ENCODE measurements around the gene PHLDA2. TPM values are rescaled to one million over a fixed set of nuclear protein-coding genes. Genes with fewer than 3 reads are reported as not detected.
A peak's percentile ranks its signal among the peaks of the same experiment; 100 is the strongest.

Gene PHLDA2
- total and polyA plus RNA-seq, 9 of the 15 experiments (the other 6 are each of a cell fraction or from before 2014, with no cell fraction given), result 0.43 to 42.4 (median 4.7) TPM

DNA sequence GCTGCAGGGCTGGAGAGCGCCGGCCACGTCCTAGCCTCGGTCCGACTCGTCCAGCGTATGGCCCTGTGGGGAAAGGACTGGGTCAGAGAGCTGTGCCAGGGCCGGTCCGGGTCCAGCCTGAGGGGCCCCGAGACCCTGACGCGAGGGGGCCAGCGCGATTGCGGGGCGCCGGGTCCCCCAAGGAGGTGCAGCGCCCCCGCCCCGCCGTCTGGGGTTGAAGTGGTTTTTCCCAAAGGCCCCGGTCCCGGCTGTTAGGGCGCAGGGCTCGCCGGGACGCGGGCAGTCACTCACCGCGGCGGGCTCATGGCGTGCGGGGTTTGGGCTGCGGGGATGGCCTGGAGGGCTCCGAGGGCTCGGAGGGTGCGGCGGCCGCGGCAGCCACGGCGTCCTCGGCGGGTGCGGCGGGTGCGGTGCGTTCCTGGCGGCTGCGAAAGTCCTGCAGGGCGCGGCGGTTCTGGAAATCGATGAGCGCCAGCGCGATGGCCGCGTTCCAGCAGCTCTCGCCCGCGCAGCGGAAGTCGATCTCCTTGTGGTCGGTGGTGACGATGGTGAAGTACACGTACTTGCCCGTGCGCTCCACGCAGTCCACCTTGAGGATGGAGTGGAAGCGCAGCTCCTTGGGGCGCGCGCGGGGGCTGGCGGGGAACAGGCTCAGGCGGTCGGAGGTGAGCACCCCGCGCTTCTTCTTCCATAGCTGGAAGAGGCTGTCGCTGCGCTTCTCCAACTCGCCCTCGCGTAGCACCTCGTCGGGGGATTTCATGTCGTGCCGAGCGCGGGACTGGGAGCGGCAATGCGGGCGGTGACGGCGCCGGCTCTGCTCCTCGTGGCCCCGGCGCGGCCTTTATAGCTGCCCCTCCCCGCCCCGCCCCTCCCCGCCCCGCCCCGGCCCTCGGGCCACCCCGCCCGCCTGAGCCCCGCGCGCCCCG lies at the start of gene PHLDA2 (continued):
- TF ChIP-seq POLR2AphosphoS5 (IDR thresholded peaks at IDR 0.05; ENCODE audit: control insufficient read depth, insufficient read depth, low read depth, low read length) (peak; percentile 87), GABPA (tag; conservative IDR thresholded peaks at IDR 0.05; ENCODE audit: low read depth) (peak; percentile 49; the same call in 1 of the 2 replicates), NELFE (IDR thresholded peaks at IDR 0.05; ENCODE audit: insufficient read depth, insufficient read length) (peak; percentile 13), MBD2 (IDR thresholded peaks at IDR 0.05; ENCODE audit: borderline replicate concordance, low read depth) (peak; percentile 41; the same call in 1 of the 2 replicates), RHOXF2B (CRISPR knock-in tag; conservative IDR thresholded peaks at IDR 0.05) (no peak)
- TF ChIP-seq, protein P1, sequence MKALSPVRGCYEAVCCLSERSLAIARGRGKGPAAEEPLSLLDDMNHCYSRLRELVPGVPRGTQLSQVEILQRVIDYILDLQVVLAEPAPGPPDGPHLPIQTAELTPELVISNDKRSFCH (CRISPR knock-in tag; IDR thresholded peaks at IDR 0.05), result no peak
- TF ChIP-seq, protein P1 (tag; IDR thresholded peaks at IDR 0.05), result 0 out of 2 replicates have a peak, but pooled peaks have one; percentile 14

DNA sequence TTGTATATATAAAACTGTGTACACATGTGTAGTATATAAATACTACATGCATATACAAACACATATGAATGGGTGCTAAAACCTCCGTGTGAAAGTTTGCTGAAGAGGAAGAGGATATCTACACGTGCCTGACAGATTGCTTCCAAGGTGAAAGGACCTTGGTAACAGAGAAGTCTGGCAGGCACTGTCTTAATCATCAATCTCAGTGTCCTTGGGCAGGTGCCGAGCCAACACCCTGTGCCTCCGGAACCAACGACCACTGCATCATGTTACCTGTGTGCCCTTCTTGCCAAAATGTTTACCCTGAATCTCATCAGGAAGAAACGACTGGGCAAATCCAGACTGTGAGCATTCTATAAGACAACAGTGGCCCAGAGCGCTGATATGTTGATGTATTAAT lies 47.9 kb upstream of the PHLDA2 start:
- intact Hi-C loops (cut with micrococcal nuclease) (no loop called here), in situ Hi-C loops (cut with MboI) (no loop called here)
- no peak for ATAC-seq
- Histone ChIP-seq H3K27ac (ENCODE audit: extremely low read depth, low read depth, low read length) (no peak overlapping the region), H3K9ac (ENCODE audit: insufficient read depth in 1 of 2, low read depth in 2 of 2, low read length in 2 of 2) (no peak overlapping the region), H3K36me3 (ENCODE audit: control insufficient read depth, insufficient read depth, low read length) (peaks cover 91% of the 10 kb centered on the region), H3K9me1 (ENCODE audit: control insufficient read depth, insufficient read depth, low read length) (no peaks in the 10 kb centered on the region), H3K4me3 (no peak overlapping the region), H3K4me1 (replicated peaks in 1 of 2; ENCODE audit: control insufficient read depth in 2 of 2, insufficient read depth in 2 of 2, low read length in 2 of 2) (no peaks in the 10 kb centered on the region; a peak in 1 of 5 replicates), H3K4me2 (ENCODE audit: insufficient read depth, low read length) (no peak overlapping the region), H2AFZ (ENCODE audit: low read depth, low read length) (no peak overlapping the region), H3K79me2 (ENCODE audit: control insufficient read depth, insufficient read depth, low read length) (peaks cover 92% of the 10 kb centered on the region), H3K27me3 (ENCODE audit: control insufficient read depth in 2 of 2, insufficient read depth in 2 of 2, low read length in 2 of 2) (no peaks in the 10 kb centered on the region), H3K9me3 (replicated peaks; ENCODE audit: control insufficient read depth, insufficient read depth, low read depth, low read length) (no peaks in the 10 kb centered on the region), H4K20me1 (replicated peaks; ENCODE audit: control insufficient read depth, insufficient read depth, low read length) (peaks cover 20% of the 10 kb centered on the region)
- no peak for FAIRE-seq
- 86% methylated on average over 7 of the region's 7 CpGs for WGBS (ENCODE audit: insufficient coverage, low coverage, missing lambda C conversion rate)
- no TSS peak for BruUV-seq (replicated peaks)
- CTCF ChIA-PET (ENCODE audit: low intra/inter-chr PET ratio), result no interaction called here
- POLR2A ChIA-PET, result no interaction called here
- no peak for DNase-seq (ENCODE audit: extremely low read depth in 1 of 4, low spot score in 3 of 4)
- TF ChIP-seq BHLHE40 (IDR thresholded peaks at IDR 0.05; ENCODE audit: low read length) (no peak), NR2C2 (CRISPR knock-in tag; IDR thresholded peaks at IDR 0.05) (no peak), NR2C2 (tag; IDR thresholded peaks at IDR 0.05) (no peak), PTTG1 (tag; IDR thresholded peaks at IDR 0.05; ENCODE audit: low read depth) (no peak), KLF10 (CRISPR knock-in tag; IDR thresholded peaks at IDR 0.05) (no peak), ZFP1 (CRISPR knock-in tag; IDR thresholded peaks at IDR 0.05) (no peak), ARID1B (IDR thresholded peaks at IDR 0.05) (no peak), ETS2 (tag; IDR thresholded peaks at IDR 0.05; ENCODE audit: borderline replicate concordance, poor library complexity, severe bottlenecking) (no peak)

Measured in K562 (cell line).